ENCODE measurements around the gene SIK2.

GRCh38 chr11:111665777-111666176 is 63.5 kb downstream of the SIK2 start:
- TF ChIP-seq EZH2 (IDR thresholded peaks at IDR 0.05; ENCODE audit: insufficient read depth, low read length) = no peak
- no peak for TF ChIP-seq CTCF (IDR thresholded peaks at IDR 0.05; ENCODE audit: insufficient read depth, low read depth, low read length)
